SK-N-SH treated with all-trans-retinoic acid at 6 μM for 48 hours (cell line): ENCODE data around the gene SAMMSON.

Experiments
- ATAC-seq: fragments of 200-7000 bp; cut with Tn5 transposase; 3 replicates; pipeline ENCODE4 v1.9.1; 2020; ENCODE audit warnings: mild to moderate bottlenecking, moderate library complexity
- ARNTL ChIP-seq: fragments of 450-650 bp; formaldehyde crosslinking; IDR thresholded peaks from 2 replicates; pipeline ENCODE4 v1.5.0; 2020; ENCODE audit warnings: low read depth, mild to moderate bottlenecking, moderate library complexity, borderline replicate concordance
- BACH2 ChIP-seq: fragments of 250-450 bp; sonication (Bioruptor Pico); IDR thresholded peaks from 2 replicates; pipeline ENCODE4 v1.9.0; 2021; ENCODE audit warnings: mild to moderate bottlenecking, borderline replicate concordance
- CREB5 ChIP-seq: fragments of 250-450 bp; sonication (Bioruptor Pico); IDR thresholded peaks from 2 replicates; pipeline ENCODE4 v1.5.1; 2020; ENCODE audit warnings: low read depth, mild to moderate bottlenecking, moderate library complexity
- CSDC2 ChIP-seq: fragments of 250-450 bp; sonication (Bioruptor Pico); IDR thresholded peaks from 2 replicates; pipeline ENCODE4 v1.5.0; 2020; ENCODE audit warnings: mild to moderate bottlenecking, moderate library complexity
- CSRNP3 ChIP-seq: fragments of 250-450 bp; sonication (Bioruptor Pico); IDR thresholded peaks from 2 replicates; pipeline ENCODE4 v1.5.1; 2021; ENCODE audit warnings: mild to moderate bottlenecking, moderate library complexity
- ESRRG ChIP-seq: fragments of 250-450 bp; sonication (Bioruptor Pico); IDR thresholded peaks from 2 replicates; pipeline ENCODE4 v1.6.1; 2021; ENCODE audit warnings: mild to moderate bottlenecking
- GLIS3 ChIP-seq: fragments of 250-450 bp; sonication (Bioruptor Pico); IDR thresholded peaks from 2 replicates; pipeline ENCODE4 v1.5.0; 2020; ENCODE audit warnings: mild to moderate bottlenecking, moderate library complexity
- ISL1 ChIP-seq: fragments of 250-450 bp; sonication (Bioruptor Pico); IDR thresholded peaks from 2 replicates; pipeline ENCODE4 v2.1.2; 2022; ENCODE audit warnings: mild to moderate bottlenecking, moderate library complexity
- OSR1 ChIP-seq: fragments of 250-450 bp; sonication (Bioruptor Pico); IDR thresholded peaks from 2 replicates; pipeline ENCODE4 v1.8.0; 2022; ENCODE audit warnings: moderate library complexity, mild to moderate bottlenecking, inconsistent platforms
- PATZ1 ChIP-seq: fragments of 250-450 bp; sonication (Bioruptor Pico); IDR thresholded peaks from 2 replicates; pipeline ENCODE4 v1.8.0; 2020; ENCODE audit warnings: mild to moderate bottlenecking, moderate library complexity, borderline replicate concordance
- PPARA ChIP-seq: fragments of 250-450 bp; sonication (Bioruptor Pico); IDR thresholded peaks from 2 replicates; pipeline ENCODE4 v1.5.0; 2020; ENCODE audit warnings: mild to moderate bottlenecking, borderline replicate concordance
- RARB ChIP-seq: fragments of 250-450 bp; sonication (Bioruptor Pico); IDR thresholded peaks from 2 replicates; pipeline ENCODE4 v1.8.0; 2021; ENCODE audit warnings: mild to moderate bottlenecking, moderate library complexity
- SNAI2 ChIP-seq: fragments of 250-450 bp; sonication (Bioruptor Pico); IDR thresholded peaks from 2 replicates; pipeline ENCODE4 v1.5.0; 2020; ENCODE audit warnings: mild to moderate bottlenecking, moderate library complexity
- TCF4 ChIP-seq: fragments of 250-450 bp; sonication (Bioruptor Pico); IDR thresholded peaks from 2 replicates; pipeline ENCODE4 v1.8.0; 2021; ENCODE audit warnings: mild to moderate bottlenecking, moderate library complexity, borderline replicate concordance
- TSHZ2 ChIP-seq: fragments of 250-450 bp; sonication (Bioruptor Pico); IDR thresholded peaks from 2 replicates; pipeline ENCODE4 v1.5.0; 2020; ENCODE audit warnings: mild to moderate bottlenecking, moderate library complexity
- ZC3H10 ChIP-seq: fragments of 250-450 bp; sonication (Bioruptor Pico); IDR thresholded peaks from 2 replicates; pipeline ENCODE4 v1.5.1; 2021; ENCODE audit warnings: mild to moderate bottlenecking, moderate library complexity
- ZFP3 ChIP-seq: fragments of 250-450 bp; sonication (Bioruptor Pico); IDR thresholded peaks from 2 replicates; pipeline ENCODE4 v1.5.0; 2020; ENCODE audit warnings: mild to moderate bottlenecking, moderate library complexity
- ZFP30 ChIP-seq: fragments of 450-650 bp; formaldehyde crosslinking; IDR thresholded peaks from 2 replicates; pipeline ENCODE4 v1.5.0; 2022; ENCODE audit warnings: mild to moderate bottlenecking, moderate library complexity
- ZNF565 ChIP-seq: fragments of 450-650 bp; formaldehyde crosslinking; conservative IDR thresholded peaks from 2 replicates; pipeline ENCODE4 v1.5.0; 2020; ENCODE audit warnings: low read depth, mild to moderate bottlenecking, moderate library complexity
- ZNF70 ChIP-seq: fragments of 450-650 bp; formaldehyde crosslinking; IDR thresholded peaks from 2 replicates; pipeline ENCODE4 v1.5.0; 2020; ENCODE audit warnings: mild to moderate bottlenecking, moderate library complexity
- ZNF8 ChIP-seq: fragments of 450-650 bp; formaldehyde crosslinking; IDR thresholded peaks from 2 replicates; pipeline ENCODE4 v1.5.0; 2020; ENCODE audit warnings: mild to moderate bottlenecking, moderate library complexity

Gene SAMMSON

GRCh38 chr3:70040386-70040785 lies 40.9 kb downstream of the SAMMSON start:
- no peak for TF ChIP-seq ZNF8
- TF ChIP-seq TCF4 (CRISPR knock-in tag): no peak
- no peak for TF ChIP-seq ESRRG (CRISPR knock-in tag)
- no peak for TF ChIP-seq ZNF70
- TF ChIP-seq GLIS3 (CRISPR knock-in tag): no peak
- TF ChIP-seq PATZ1 (CRISPR knock-in tag): no peak
- no peak for TF ChIP-seq ZFP3 (CRISPR knock-in tag)
- TF ChIP-seq TSHZ2 (CRISPR knock-in tag): no peak
- TF ChIP-seq RARB (CRISPR knock-in tag): no peak

GRCh38 chr3:70042641-70043040 lies 43.1 kb downstream of the SAMMSON start:
- ATAC-seq: no peak

More at GRCh38 chr3:70040386-70040785, 40.9 kb downstream of the SAMMSON start:
- no peak for ATAC-seq

More at GRCh38 chr3:70042641-70043040, 43.1 kb downstream of the SAMMSON start:
- TF ChIP-seq PPARA (CRISPR knock-in tag) (no peak), ZFP3 (CRISPR knock-in tag) (no peak), SNAI2 (CRISPR knock-in tag) (no peak), TCF4 (CRISPR knock-in tag) (no peak), CSRNP3 (CRISPR knock-in tag) (no peak), OSR1 (CRISPR knock-in tag) (no peak), GLIS3 (CRISPR knock-in tag) (no peak), ZNF565 (no peak), ZC3H10 (CRISPR knock-in tag) (no peak), CSDC2 (no peak), ARNTL (CRISPR knock-in tag) (no peak), TSHZ2 (CRISPR knock-in tag) (no peak), CREB5 (no peak), BACH2 (CRISPR knock-in tag) (no peak), ESRRG (CRISPR knock-in tag) (no peak), ZNF70 (no peak), ZFP30 (CRISPR knock-in tag) (no peak), ZNF8 (no peak), ISL1 (CRISPR knock-in tag) (no peak)
- TF ChIP-seq, all 23 proteins: peak for 0
